COR-L47 (cell line): ENCODE measurements around the gene ZNF264.
"Not testable (repeated sequence)": the region's sequence is repeated elsewhere in the genome, so short reads cannot be mapped to it uniquely, and the experiment has no call there.

Source experiments
- DNase-seq: peaks from one replicate; lab custom pipeline; 2025; lab: John Stamatoyannopoulos, UW

ZNF264 gene

DNA sequence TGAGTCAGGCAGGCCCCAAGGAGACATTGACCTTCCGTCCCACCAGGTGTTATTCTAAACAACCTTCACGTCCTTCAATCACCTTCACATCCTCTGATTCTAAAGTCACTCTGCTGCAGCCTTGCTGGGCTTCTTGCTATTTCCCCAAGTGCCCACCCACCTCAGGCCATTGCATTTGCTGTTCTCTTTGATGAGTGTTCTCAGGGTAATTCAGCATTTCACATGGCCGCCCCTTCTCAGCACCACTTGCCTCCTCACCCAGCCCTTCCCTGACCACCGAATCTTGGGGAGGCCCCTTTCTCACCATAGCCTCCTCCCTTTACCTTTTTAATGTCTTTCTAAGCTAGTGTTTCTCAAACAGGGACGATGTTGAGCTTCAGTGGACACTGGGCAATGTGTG is 53.8 kb downstream of the ZNF264 start:
- no peak for DNase-seq

- no peak for DNase-seq
Observed at GRCh38 chr19:57245959-57246358, 54.7 kb downstream of the ZNF264 start.

DNA sequence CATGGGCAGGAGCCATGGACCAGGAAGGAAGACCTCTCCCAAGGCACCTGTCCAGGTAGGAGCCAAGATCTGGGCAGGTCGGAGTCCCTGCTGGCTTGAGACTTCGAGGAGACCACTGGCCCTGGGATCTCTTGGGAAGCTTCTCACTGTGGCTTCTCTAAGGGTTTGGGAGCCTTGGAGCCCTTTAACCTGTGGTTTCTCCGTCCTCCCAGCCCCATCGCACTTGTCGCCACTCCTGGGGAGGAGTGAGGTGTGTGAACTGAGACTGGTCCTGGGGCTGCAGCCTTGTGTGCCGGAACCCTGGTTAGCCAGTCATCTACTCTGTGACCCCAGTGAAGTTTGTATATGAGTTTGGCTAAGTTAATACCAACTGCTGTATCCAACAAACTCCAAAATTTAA is 57.3 kb downstream of the ZNF264 start:
- no peak for DNase-seq

DNA sequence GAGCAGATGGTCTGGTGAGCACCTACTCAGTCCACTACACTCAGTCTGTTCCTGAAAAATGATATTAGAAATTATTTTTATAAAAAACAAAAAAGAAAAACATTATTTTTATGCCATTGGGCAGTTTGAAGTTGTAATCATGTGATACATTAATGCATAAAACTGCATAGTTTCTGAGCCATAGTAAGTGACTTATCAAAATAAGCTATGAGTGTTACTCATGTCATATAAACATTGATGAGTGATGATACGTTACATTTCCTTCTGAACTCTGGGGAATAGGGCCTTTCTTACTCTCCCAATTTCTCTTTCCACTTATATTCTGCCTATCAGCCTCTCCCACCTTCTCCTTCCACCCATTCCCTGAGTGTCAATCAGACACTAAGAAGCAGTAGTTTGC is 58.0 kb downstream of the ZNF264 start:
- DNase-seq, result no peak

DNA sequence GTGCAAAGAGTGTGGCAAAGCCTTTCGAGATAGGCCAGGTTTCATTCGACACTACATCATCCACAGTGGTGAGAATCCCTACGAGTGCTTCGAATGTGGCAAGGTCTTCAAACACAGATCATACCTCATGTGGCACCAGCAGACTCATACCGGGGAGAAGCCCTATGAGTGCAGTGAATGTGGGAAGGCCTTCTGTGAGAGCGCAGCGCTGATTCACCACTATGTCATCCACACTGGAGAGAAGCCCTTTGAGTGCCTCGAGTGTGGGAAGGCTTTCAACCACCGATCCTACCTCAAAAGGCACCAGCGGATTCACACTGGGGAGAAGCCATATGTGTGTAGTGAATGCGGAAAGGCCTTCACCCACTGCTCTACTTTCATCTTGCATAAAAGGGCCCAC is 62.5 kb downstream of the ZNF264 start:
- not testable (repeated sequence) for DNase-seq

DNA sequence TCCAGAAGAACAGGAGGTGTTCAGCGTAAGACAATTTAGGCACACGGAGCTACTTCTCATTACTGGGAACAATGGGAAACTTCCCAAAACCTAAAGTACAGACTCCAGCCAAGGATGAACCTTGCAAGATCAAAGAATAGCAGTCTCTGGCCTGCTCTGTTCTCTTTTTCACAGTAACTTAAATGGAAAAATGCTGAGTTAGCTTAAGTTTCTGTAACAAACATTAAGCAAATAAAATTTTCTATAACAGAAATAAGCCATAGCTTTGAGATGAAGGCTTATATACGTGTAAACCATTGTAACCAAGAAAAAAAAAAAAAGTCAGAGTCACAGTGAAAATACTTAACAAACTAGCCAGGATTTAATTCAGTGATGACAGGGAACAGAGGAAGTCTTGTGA is 70.7 kb downstream of the ZNF264 start:
- DNase-seq, result no peak

GRCh38 chr19:57263244-57263741 is 72.0 kb downstream of the ZNF264 start:
- no peak for DNase-seq

DNA sequence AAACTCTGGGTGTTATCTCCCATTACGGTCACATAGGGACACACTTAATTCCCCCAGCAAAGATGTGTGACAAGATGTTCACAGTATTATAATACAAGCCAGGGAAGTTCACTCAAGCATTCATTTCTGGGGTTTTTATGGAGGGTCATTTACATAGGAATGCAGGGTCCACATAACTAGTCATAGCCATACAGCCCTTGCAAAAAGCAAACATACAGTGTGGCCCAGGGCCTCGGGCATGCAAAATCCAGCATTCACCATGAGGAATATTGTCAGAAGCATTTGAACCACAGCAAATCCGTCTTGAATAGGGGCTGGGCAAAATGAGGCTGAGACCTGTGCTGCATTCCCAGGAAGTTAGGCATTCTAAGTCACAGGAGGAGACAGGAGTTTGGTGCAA is 76.0 kb downstream of the ZNF264 start:
- DNase-seq, result no peak

GRCh38 chr19:57269515-57270250 is 78.4 kb downstream of the ZNF264 start:
- no peak for DNase-seq

- DNase-seq, result no peak
Observed at GRCh38 chr19:57271280-57271679, 80.0 kb downstream of the ZNF264 start.
